ENCODE results near the gene MYPOP.

The MYPOP gene

GRCh38 chr19:45866400-45867176, 35.8 kb downstream of the MYPOP start:
- no peaks in the 10 kb centered on the region for H3K4me1 ChIP-seq (ENCODE audit: control insufficient read depth, low read depth, low read length)
- no peak overlapping the region for H3K9ac ChIP-seq (ENCODE audit: low read length)
- H3K27me3 ChIP-seq (ENCODE audit: control insufficient read depth, insufficient read depth, low read length): peaks cover 19% of the 10 kb centered on the region
- H3K4me3 ChIP-seq (ENCODE audit: low read length): no peak overlapping the region
- H3K9me3 ChIP-seq (ENCODE audit: control insufficient read depth, low read depth, low read length): no peaks in the 10 kb centered on the region
- H3K36me3 ChIP-seq (ENCODE audit: control insufficient read depth, low read depth, low read length): no peaks in the 10 kb centered on the region
- no peak overlapping the region for H3K27ac ChIP-seq (ENCODE audit: low read length)

DNA sequence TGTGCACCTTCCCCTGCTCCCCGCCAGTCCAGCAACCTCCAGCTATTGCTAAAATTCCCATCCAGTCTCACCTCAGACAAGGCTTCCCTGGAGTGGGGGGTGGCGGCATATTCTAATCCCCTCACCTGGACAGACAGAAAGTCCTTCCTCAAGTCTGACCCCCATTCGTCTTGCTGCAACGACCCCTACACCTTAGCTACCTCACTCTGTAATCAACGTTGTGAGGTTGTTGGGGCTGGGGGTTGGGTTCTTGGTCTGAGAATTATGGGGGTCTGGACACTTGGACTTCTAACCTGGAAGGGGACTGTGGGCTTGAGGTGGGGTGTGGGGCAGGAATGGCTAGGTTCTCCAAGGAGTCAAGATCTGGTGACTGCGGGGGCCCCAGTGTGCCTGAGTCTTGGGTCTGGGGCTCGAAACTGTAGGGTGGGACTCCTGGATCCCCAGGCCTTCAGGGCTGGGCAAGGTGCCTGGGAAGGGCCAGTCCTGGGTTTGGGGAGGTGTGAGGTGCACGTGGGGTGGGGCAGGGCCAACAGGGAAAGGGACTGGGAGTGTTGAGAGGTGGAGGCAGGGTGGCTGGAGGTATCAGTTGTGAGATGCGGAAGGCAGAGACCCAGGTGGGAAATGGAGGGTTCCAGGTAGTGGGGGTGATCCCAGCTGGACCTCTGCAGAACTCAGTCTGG, 37.0 kb downstream of the MYPOP start:
- Histone ChIP-seq H3K9ac (ENCODE audit: low read length) (peak overlapping the region; percentile 87), H3K4me3 (ENCODE audit: low read length) (peak overlapping the region; percentile 92), H3K4me1 (ENCODE audit: control insufficient read depth, low read depth, low read length) (no peaks in the 10 kb centered on the region), H3K27ac (ENCODE audit: low read length) (no peak overlapping the region), H3K9me3 (ENCODE audit: control insufficient read depth, low read depth, low read length) (no peaks in the 10 kb centered on the region), H3K27me3 (ENCODE audit: control insufficient read depth, insufficient read depth, low read length) (peaks cover 19% of the 10 kb centered on the region), H3K36me3 (ENCODE audit: control insufficient read depth, low read depth, low read length) (peaks cover 3% of the 10 kb centered on the region)

GRCh38 chr19:45864629-45865082, 37.8 kb downstream of the MYPOP start:
- Histone ChIP-seq H3K27ac (ENCODE audit: low read length) (peak overlapping the region; percentile 41), H3K9me3 (ENCODE audit: control insufficient read depth, low read depth, low read length) (no peaks in the 10 kb centered on the region), H3K27me3 (ENCODE audit: control insufficient read depth, insufficient read depth, low read length) (peaks cover 19% of the 10 kb centered on the region), H3K9ac (ENCODE audit: low read length) (peak overlapping the region; percentile 87), H3K4me3 (ENCODE audit: low read length) (peak overlapping the region; percentile 92), H3K36me3 (ENCODE audit: control insufficient read depth, low read depth, low read length) (peaks cover 6% of the 10 kb centered on the region), H3K4me1 (ENCODE audit: control insufficient read depth, low read depth, low read length) (no peaks in the 10 kb centered on the region)

- Histone ChIP-seq H3K4me1 (ENCODE audit: control insufficient read depth, low read depth, low read length) (no peaks in the 10 kb centered on the region), H3K36me3 (ENCODE audit: control insufficient read depth, low read depth, low read length) (peaks cover 12% of the 10 kb centered on the region), H3K27ac (ENCODE audit: low read length) (peak within 1 kb of the TSS; percentile 41), H3K9ac (ENCODE audit: low read length) (peak within 1 kb of the TSS; percentile 87), H3K4me3 (ENCODE audit: low read length) (peak within 1 kb of the TSS; percentile 92), H3K27me3 (ENCODE audit: control insufficient read depth, insufficient read depth, low read length) (peaks cover 19% of the 10 kb centered on the region), H3K9me3 (ENCODE audit: control insufficient read depth, low read depth, low read length) (no peaks in the 10 kb centered on the region)
These were observed 38.4 kb downstream of the MYPOP start, which contains the start of gene FOXA3 for GRCh38 chr19:45863840-45864628. Gene FOXA3, plus strand, starts transcription at chr19:45864326. Its CDS starts 131 bp downstream, at chr19:45864457.

DNA sequence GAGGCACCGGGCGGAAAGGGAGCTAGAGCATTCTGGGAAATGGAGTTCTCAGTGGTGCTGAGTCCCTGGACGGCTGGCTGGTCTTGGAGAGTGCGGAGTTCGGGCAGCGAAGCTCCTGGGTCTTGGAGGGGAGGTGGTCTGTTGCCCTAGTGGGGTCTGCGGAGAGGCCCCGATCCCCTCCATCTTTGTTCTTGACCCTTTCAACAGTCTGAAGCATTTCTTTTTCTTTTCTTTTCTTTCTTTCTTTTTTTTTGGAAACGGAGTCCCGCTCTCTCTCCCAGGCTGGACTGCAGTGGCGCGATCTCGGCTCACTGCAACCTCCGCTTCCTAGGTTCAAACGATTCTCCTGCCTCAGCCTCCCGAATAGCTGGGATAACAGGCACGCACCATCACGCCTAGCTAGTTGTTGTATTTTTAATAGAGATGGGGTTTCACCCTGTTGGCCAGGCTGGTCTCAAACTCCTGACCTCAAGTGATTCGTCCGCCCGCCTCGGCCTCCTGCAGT, 39.0 kb downstream of the MYPOP start:
- H3K9ac ChIP-seq (ENCODE audit: low read length): no peak overlapping the region
- no peak overlapping the region for H3K27ac ChIP-seq (ENCODE audit: low read length)
- H3K9me3 ChIP-seq (ENCODE audit: control insufficient read depth, low read depth, low read length): no peaks in the 10 kb centered on the region

DNA sequence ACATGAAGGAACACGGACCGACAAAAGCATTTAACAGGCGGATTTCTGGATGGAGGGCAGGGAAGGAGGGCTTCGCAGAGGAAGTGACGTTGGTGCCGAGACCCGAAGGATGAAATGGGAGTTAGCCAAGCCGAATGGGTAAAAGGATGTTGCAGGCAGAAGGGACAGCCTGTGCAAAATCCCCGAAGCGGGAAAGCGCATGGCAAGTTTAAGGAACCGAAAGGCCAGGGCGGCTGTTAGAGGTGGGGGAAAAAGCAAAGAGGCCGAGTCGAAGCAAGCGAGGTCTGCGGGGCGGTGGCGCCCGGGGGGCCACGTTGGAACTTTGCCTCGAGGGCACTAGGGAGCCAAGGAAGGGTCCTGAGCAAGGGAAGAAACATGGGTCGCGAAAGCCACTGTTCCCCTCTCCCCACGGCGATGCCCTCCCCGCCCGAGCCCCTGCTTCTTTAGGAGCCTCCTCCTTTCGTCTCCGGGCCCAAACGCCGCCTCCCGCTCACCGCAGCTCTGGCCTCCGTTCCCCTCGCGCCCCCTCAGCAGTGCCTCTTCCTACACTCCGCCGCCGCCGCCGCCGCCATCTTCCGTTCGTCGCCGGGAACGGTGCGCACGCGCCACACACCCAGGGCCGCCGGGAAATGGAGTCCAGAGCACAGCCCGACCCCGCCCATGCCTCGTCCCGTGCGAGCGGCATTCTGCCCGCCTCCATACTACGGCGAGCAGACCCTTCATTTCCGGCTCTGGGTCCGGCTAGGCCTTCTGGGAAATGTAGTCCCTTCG, 39.7 kb downstream of the MYPOP start, which contains the start of gene SYMPK:
Gene SYMPK, minus strand, starts transcription at position 584 of the 771 bp plus-strand sequence. CDS start 8,652 bp downstream, outside the sequence.
- Histone ChIP-seq H3K27me3 (ENCODE audit: control insufficient read depth, insufficient read depth, low read length) (peaks cover 19% of the 10 kb centered on the region), H3K36me3 (ENCODE audit: control insufficient read depth, low read depth, low read length) (peaks cover 14% of the 10 kb centered on the region), H3K4me3 (ENCODE audit: low read length) (peak within 1 kb of the TSS; percentile 92), H3K4me1 (ENCODE audit: control insufficient read depth, low read depth, low read length) (no peaks in the 10 kb centered on the region), H3K27ac (ENCODE audit: low read length) (peak within 1 kb of the TSS; percentile 75), H3K9ac (ENCODE audit: low read length) (peak within 1 kb of the TSS; percentile 79), H3K9me3 (ENCODE audit: control insufficient read depth, low read depth, low read length) (no peaks in the 10 kb centered on the region)

More for the DNA sequence above, 39.0 kb downstream of the MYPOP start:
- Histone ChIP-seq H3K4me1 (ENCODE audit: control insufficient read depth, low read depth, low read length) (no peaks in the 10 kb centered on the region), H3K27me3 (ENCODE audit: control insufficient read depth, insufficient read depth, low read length) (peaks cover 19% of the 10 kb centered on the region), H3K4me3 (ENCODE audit: low read length) (peak overlapping the region; percentile 92), H3K36me3 (ENCODE audit: control insufficient read depth, low read depth, low read length) (peaks cover 14% of the 10 kb centered on the region)

GRCh38 chr19:45862271-45862563, 40.2 kb downstream of the MYPOP start:
- Histone ChIP-seq H3K27ac (ENCODE audit: low read length) (peak overlapping the region; percentile 75), H3K9me3 (ENCODE audit: control insufficient read depth, low read depth, low read length) (no peaks in the 10 kb centered on the region), H3K4me1 (ENCODE audit: control insufficient read depth, low read depth, low read length) (no peaks in the 10 kb centered on the region), H3K9ac (ENCODE audit: low read length) (peak overlapping the region; percentile 79), H3K4me3 (ENCODE audit: low read length) (peak overlapping the region; percentile 89), H3K36me3 (ENCODE audit: control insufficient read depth, low read depth, low read length) (peaks cover 14% of the 10 kb centered on the region), H3K27me3 (ENCODE audit: control insufficient read depth, insufficient read depth, low read length) (peaks cover 19% of the 10 kb centered on the region)

DNA sequence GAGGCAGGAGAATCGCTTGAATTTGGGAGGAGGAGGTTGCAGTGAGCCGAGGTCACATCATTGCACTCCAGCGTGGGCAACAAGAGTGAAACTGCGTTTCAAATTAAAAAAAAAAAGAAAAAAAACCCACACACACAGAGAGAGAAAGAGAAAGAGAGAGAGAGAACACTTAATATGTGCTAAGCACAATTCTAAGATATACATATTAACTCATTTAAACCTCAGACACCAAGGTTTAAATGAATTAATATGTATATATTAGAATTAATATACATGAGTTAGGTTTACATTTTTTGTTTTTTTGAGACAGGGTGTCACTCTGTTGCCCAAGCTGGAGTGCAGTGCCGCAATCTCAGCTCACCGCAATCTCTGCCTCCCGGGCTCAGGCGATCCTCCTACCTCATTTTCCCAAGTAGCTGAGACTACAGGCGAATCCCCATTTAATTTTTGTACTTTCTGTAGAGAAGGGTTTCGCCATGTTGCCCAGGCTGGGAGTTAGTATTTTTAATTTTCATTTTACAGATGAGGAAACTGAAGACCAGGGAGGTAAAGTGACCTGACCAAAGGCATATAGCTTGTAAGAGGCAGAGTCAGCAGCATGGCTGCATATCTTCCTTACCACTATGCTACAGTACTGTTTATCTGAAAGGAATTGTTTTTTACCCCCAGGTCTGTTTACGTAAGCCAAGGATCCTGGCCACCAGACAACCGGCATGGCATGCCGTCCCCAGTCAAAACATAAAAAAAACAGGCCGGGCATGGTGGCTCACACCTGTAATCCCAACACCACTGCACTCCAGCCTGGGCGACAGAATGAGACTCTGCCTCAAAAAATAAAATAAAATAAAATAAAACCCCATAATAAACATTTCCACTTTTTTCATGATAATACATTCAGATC, 41.8 kb downstream of the MYPOP start:
- Histone ChIP-seq H3K36me3 (ENCODE audit: control insufficient read depth, low read depth, low read length) (peaks cover 14% of the 10 kb centered on the region), H3K27ac (ENCODE audit: low read length) (no peak overlapping the region), H3K4me1 (ENCODE audit: control insufficient read depth, low read depth, low read length) (no peaks in the 10 kb centered on the region), H3K27me3 (ENCODE audit: control insufficient read depth, insufficient read depth, low read length) (peaks cover 19% of the 10 kb centered on the region), H3K4me3 (ENCODE audit: low read length) (no peak overlapping the region), H3K9ac (ENCODE audit: low read length) (no peak overlapping the region), H3K9me3 (ENCODE audit: control insufficient read depth, low read depth, low read length) (no peaks in the 10 kb centered on the region)

DNA sequence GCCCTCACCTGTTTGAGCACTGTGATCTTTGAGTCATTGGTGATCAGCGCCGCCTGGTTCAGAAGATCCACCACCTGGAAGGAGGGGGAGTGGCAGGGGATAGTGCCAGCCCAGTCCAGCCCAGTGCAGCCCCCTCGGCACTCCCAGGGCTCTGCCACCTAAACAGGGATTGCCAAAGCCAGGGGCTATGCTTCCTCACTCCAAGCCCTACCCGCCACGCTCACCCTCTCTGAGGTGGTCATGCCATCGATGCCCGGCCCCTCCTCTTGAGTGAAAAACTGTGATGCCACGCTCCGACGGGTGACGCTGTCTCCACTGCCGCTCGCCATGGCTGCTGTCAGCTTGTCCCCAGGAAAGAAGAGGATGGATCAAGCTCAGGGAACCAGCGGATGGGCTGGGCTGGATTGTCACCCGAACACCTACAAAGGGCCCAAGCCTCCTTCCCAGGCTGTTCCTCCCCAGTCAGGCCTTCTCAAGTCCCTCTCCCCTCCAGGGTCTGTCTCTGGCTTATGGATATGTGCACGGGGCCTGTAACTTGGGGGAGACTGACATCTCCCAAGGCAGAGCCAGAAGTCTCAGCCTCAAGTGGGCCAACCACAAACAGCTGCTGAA, 48.1 kb downstream of the MYPOP start:
- Histone ChIP-seq H3K4me1 (ENCODE audit: control insufficient read depth, low read depth, low read length) (no peaks in the 10 kb centered on the region), H3K27ac (ENCODE audit: low read length) (no peak overlapping the region), H3K36me3 (ENCODE audit: control insufficient read depth, low read depth, low read length) (peaks cover 57% of the 10 kb centered on the region), H3K4me3 (ENCODE audit: low read length) (no peak overlapping the region), H3K27me3 (ENCODE audit: control insufficient read depth, insufficient read depth, low read length) (no peaks in the 10 kb centered on the region), H3K9ac (ENCODE audit: low read length) (no peak overlapping the region), H3K9me3 (ENCODE audit: control insufficient read depth, low read depth, low read length) (no peaks in the 10 kb centered on the region)

DNA sequence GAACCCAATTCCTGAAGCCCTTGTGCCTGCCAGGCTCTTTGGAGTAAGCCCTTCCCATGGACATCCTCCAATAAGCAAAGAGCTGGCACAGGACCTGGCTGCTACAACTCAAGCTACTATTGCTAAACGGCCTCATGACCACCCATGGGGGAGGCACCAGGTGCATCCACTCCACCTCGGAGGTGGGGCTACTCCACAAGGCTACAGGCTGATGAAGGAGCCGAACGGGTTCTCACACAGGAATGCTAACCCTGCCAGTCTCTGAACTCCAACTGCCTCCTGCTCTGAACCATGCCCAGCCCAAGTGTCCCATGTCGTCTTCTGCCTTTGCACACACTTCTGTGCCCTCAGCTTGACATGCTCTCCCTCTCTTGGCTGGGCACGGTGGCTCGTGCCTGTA, 49.4 kb downstream of the MYPOP start:
- H3K27ac ChIP-seq (ENCODE audit: low read length): no peak overlapping the region

More for the DNA sequence above, 49.4 kb downstream of the MYPOP start:
- Histone ChIP-seq H3K4me3 (ENCODE audit: low read length) (no peak overlapping the region), H3K4me1 (ENCODE audit: control insufficient read depth, low read depth, low read length) (no peaks in the 10 kb centered on the region), H3K9me3 (ENCODE audit: control insufficient read depth, low read depth, low read length) (no peaks in the 10 kb centered on the region), H3K9ac (ENCODE audit: low read length) (no peak overlapping the region), H3K36me3 (ENCODE audit: control insufficient read depth, low read depth, low read length) (peaks cover 65% of the 10 kb centered on the region), H3K27me3 (ENCODE audit: control insufficient read depth, insufficient read depth, low read length) (no peaks in the 10 kb centered on the region)

Measured in iPS-18a (cell line).